Measurements from ENCODE around the gene GSE1.

Gene GSE1

GRCh38 chr16:85679870-85680269 lies 66.7 kb downstream of the GSE1 start:
- H3K4me3 ChIP-seq (ENCODE audit: low read length): no peak overlapping the region
- DNase-seq (ENCODE audit: low read depth, low spot score): no peak

- DNase-seq (ENCODE audit: low read depth, low spot score): no peak
- no peak overlapping the region for H3K4me3 ChIP-seq (ENCODE audit: low read length)
Observed at GRCh38 chr16:85680352-85680944, 67.3 kb downstream of the GSE1 start.

- no peak overlapping the region for H3K4me3 ChIP-seq (ENCODE audit: low read length)
- DNase-seq (ENCODE audit: low read depth, low spot score): no peak
Observed at GRCh38 chr16:85681255-85681654, 68.1 kb downstream of the GSE1 start.

GRCh38 chr16:85682516-85682915 lies 69.4 kb downstream of the GSE1 start:
- no peak overlapping the region for H3K4me3 ChIP-seq (ENCODE audit: low read length)
- no peak for DNase-seq (ENCODE audit: low read depth, low spot score)

GRCh38 chr16:85683363-85683762 lies 70.2 kb downstream of the GSE1 start:
- no peak overlapping the region for H3K4me3 ChIP-seq (ENCODE audit: low read length)
- DNase-seq (ENCODE audit: low read depth, low spot score): no peak

- no peak for DNase-seq (ENCODE audit: low read depth, low spot score)
- no peak overlapping the region for H3K4me3 ChIP-seq (ENCODE audit: low read length)
Observed at GRCh38 chr16:85685251-85685650, 72.1 kb downstream of the GSE1 start.

GRCh38 chr16:85686912-85687591 lies 73.9 kb downstream of the GSE1 start:
- peak; percentile 55 for DNase-seq (ENCODE audit: low read depth, low spot score)
- peak overlapping the region; percentile 70; the same call in 1 of the 2 replicates for H3K4me3 ChIP-seq (ENCODE audit: low read length)

GRCh38 chr16:85687651-85688471 lies 74.7 kb downstream of the GSE1 start:
- H3K4me3 ChIP-seq (ENCODE audit: low read length): peak overlapping the region; percentile 70
- no peak for DNase-seq (ENCODE audit: low read depth, low spot score)

- peak within 1 kb of the TSS; percentile 70 for H3K4me3 ChIP-seq (ENCODE audit: low read length)
- DNase-seq (ENCODE audit: low read depth, low spot score): peak; percentile 77
Observed at GRCh38 chr16:85688586-85689284, 75.6 kb downstream of the GSE1 start, which contains the start of gene GINS2. Gene GINS2 (minus strand): TSS chr16:85688954. CDS start chr16:85688898, 56 bp downstream.

- DNase-seq (ENCODE audit: low read depth, low spot score): no peak
- H3K4me3 ChIP-seq (ENCODE audit: low read length): peak overlapping the region; percentile 49
Observed at GRCh38 chr16:85689285-85689949, 76.3 kb downstream of the GSE1 start.

- no peak for DNase-seq (ENCODE audit: low read depth, low spot score)
Observed at GRCh38 chr16:85689950-85690320, 76.8 kb downstream of the GSE1 start.

GRCh38 chr16:85690469-85691064 lies 77.4 kb downstream of the GSE1 start:
- H3K4me3 ChIP-seq (ENCODE audit: low read length): no peak overlapping the region
- DNase-seq (ENCODE audit: low read depth, low spot score): no peak

More at GRCh38 chr16:85689950-85690320, 76.8 kb downstream of the GSE1 start:
- H3K4me3 ChIP-seq (ENCODE audit: low read length): no peak overlapping the region

- H3K4me3 ChIP-seq (ENCODE audit: low read length): no peak overlapping the region
- DNase-seq (ENCODE audit: low read depth, low spot score): no peak
Observed at GRCh38 chr16:85695196-85696128, 82.3 kb downstream of the GSE1 start.

- H3K4me3 ChIP-seq (ENCODE audit: low read length): no peak overlapping the region
- no peak for DNase-seq (ENCODE audit: low read depth, low spot score)
Observed at GRCh38 chr16:85696781-85697180, 83.7 kb downstream of the GSE1 start.

GRCh38 chr16:85697431-85697830 lies 84.3 kb downstream of the GSE1 start:
- DNase-seq (ENCODE audit: low read depth, low spot score): no peak
- H3K4me3 ChIP-seq (ENCODE audit: low read length): no peak overlapping the region

- no peak for DNase-seq (ENCODE audit: low read depth, low spot score)
- no peak overlapping the region for H3K4me3 ChIP-seq (ENCODE audit: low read length)
Observed at GRCh38 chr16:85698459-85698891, 85.4 kb downstream of the GSE1 start.

- H3K4me3 ChIP-seq (ENCODE audit: low read length): no peak overlapping the region
- DNase-seq (ENCODE audit: low read depth, low spot score): no peak
Observed at GRCh38 chr16:85698935-85699558, 85.9 kb downstream of the GSE1 start.
